RWPE2 (cell line): ENCODE measurements around the gene ANO2.

ENCODE experiments used
- ATAC-seq: fragments of 200-7000 bp; cut with Tn5 transposase; 3 replicates; pipeline ENCODE4 v1.9.1; 2021; ENCODE audit warnings: low read depth
- DNase-seq: peaks from one replicate; pipeline ENCODE4 v3.0.0-alpha.2; 2020; ENCODE audit warnings: low spot score
- H3K27ac ChIP-seq: fragments of 450-650 bp; 2 replicates; pipeline ENCODE4 v1.5.1; 2017; ENCODE audit warnings: mild to moderate bottlenecking; ENCODE audit not compliant: poor library complexity, severe bottlenecking
- H3K27me3 ChIP-seq: fragments of 250-450 bp; sonication (Bioruptor Pico); 2 replicates; pipeline ENCODE4 v1.5.1; 2021; ENCODE audit warnings: mild to moderate bottlenecking, moderate library complexity; ENCODE audit not compliant: insufficient read depth, poor library complexity, severe bottlenecking
- H3K36me3 ChIP-seq: fragments of 250-450 bp; sonication (Bioruptor Pico); 2 replicates; pipeline ENCODE4 v1.5.1; 2020; ENCODE audit warnings: low read depth, mild to moderate bottlenecking, moderate library complexity
- H3K4me1 ChIP-seq: fragments of 250-450 bp; sonication (Bioruptor Pico); 2 replicates; pipeline ENCODE4 v1.5.1; 2021; ENCODE audit warnings: mild to moderate bottlenecking, moderate library complexity; ENCODE audit not compliant: insufficient read depth, poor library complexity, severe bottlenecking
- H3K4me3 ChIP-seq: fragments of 250-450 bp; sonication (Bioruptor Pico); 2 replicates; pipeline ENCODE4 v1.5.1; 2021; ENCODE audit warnings: mild to moderate bottlenecking, moderate library complexity; ENCODE audit not compliant: severe bottlenecking
- H3K9me3 ChIP-seq: fragments of 250-450 bp; sonication (Bioruptor Pico); 2 replicates; pipeline ENCODE4 v1.5.1; 2021; ENCODE audit warnings: mild to moderate bottlenecking, moderate library complexity; ENCODE audit not compliant: severe bottlenecking
- CTCF ChIP-seq: fragments of 450-650 bp; IDR thresholded peaks from one replicate; pipeline ENCODE4 v1.5.1; 2017; ENCODE audit warnings: mild to moderate bottlenecking, moderate library complexity; ENCODE audit not compliant: poor library complexity, severe bottlenecking

The ANO2 gene

GRCh38 chr12:5716976-5717375, 228.1 kb downstream of the ANO2 start:
- Histone ChIP-seq H3K36me3 (no peaks in the 10 kb centered on the region), H3K4me1 (no peaks in the 10 kb centered on the region), H3K27ac (no peak overlapping the region), H3K4me3 (no peak overlapping the region), H3K27me3 (no peaks in the 10 kb centered on the region), H3K9me3 (no peaks in the 10 kb centered on the region)
- DNase-seq (no peak), ATAC-seq (no peak)
- no peak for TF ChIP-seq CTCF

GRCh38 chr12:5716201-5716600, 228.9 kb downstream of the ANO2 start:
- H3K4me1 ChIP-seq = no peaks in the 10 kb centered on the region
- H3K36me3 ChIP-seq = no peaks in the 10 kb centered on the region
- H3K27ac ChIP-seq = no peak overlapping the region
- no peak overlapping the region for H3K4me3 ChIP-seq
- no peaks in the 10 kb centered on the region for H3K27me3 ChIP-seq
- no peaks in the 10 kb centered on the region for H3K9me3 ChIP-seq
- DNase-seq (no peak), ATAC-seq (no peak)
- TF ChIP-seq CTCF = no peak

GRCh38 chr12:5715021-5715420, 230.0 kb downstream of the ANO2 start:
- ATAC-seq (no peak), DNase-seq (no peak)
- TF ChIP-seq CTCF = no peak

GRCh38 chr12:5713599-5714081, 231.4 kb downstream of the ANO2 start:
- Histone ChIP-seq H3K9me3 (no peaks in the 10 kb centered on the region), H3K27ac (no peak overlapping the region), H3K4me1 (no peaks in the 10 kb centered on the region), H3K27me3 (no peaks in the 10 kb centered on the region), H3K4me3 (no peak overlapping the region), H3K36me3 (no peaks in the 10 kb centered on the region)
- DNase-seq (no peak), ATAC-seq (no peak)
- no peak for TF ChIP-seq CTCF

More at GRCh38 chr12:5715021-5715420, 230.0 kb downstream of the ANO2 start:
- no peaks in the 10 kb centered on the region for H3K27me3 ChIP-seq
- H3K4me1 ChIP-seq = no peaks in the 10 kb centered on the region
- H3K4me3 ChIP-seq = no peak overlapping the region
- H3K36me3 ChIP-seq = no peaks in the 10 kb centered on the region
- H3K9me3 ChIP-seq = no peaks in the 10 kb centered on the region
- no peak overlapping the region for H3K27ac ChIP-seq

- no peak for TF ChIP-seq CTCF
- no peak overlapping the region for H3K4me3 ChIP-seq
- no peak overlapping the region for H3K27ac ChIP-seq
- DNase-seq = no peak
- no peak for ATAC-seq
- H3K36me3 ChIP-seq = no peaks in the 10 kb centered on the region
- no peaks in the 10 kb centered on the region for H3K9me3 ChIP-seq
- no peaks in the 10 kb centered on the region for H3K27me3 ChIP-seq
- H3K4me1 ChIP-seq = no peaks in the 10 kb centered on the region
Observed at GRCh38 chr12:5710260-5710878, 234.7 kb downstream of the ANO2 start.
